Cortex of kidney (tissue), 1 donor: ENCODE results near the gene CRYBG1.

ENCODE experiments used
- DNase-seq: peaks from one replicate; lab custom pipeline; 2025; lab: John Stamatoyannopoulos, UW

Gene CRYBG1

DNA sequence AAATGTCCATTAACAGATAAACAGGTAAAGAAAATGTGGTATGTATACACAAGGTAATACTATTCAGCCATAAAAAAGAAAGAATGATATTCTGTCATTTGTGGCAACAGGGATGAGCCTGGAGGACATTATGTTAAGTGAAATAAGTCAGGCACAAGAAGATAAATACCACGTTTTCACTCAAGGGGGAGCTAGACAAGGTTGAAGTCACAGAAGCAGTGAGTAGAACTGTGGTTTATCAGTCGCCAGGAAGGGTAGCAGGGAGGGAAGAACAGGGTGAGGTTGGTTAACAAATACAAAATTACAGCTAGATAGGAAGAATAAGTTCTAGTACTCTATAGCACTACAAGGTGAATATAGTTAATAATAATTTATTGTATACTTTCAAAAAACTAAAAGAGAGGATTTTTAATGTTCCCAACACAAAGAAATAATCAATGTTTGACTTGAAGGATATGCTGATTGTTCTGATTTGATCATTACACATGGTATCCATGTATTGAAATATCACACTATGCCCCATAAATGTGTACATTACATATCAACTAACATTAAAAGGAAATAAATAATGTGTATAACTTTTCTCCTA, 247.7 kb downstream of the CRYBG1 start:
- DNase-seq, result no peak

DNA sequence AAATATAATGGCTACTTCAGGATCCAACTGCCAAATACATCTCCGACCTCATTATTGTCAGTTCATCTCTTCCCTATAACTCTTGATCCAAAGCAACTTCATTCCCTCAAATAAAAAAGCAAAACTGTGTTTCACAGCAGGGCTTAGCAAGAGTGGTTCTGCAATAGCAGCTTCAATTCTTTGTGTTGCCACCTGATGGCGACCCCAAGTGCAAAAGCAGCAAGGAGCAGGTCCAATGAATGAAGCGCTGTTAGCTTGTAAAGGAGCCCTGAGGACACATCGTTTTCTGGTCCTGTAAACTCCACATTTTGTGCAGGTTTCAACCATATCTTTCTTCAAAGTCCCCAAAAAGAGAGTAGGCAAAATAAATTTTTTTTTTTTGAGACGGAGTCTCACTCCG, 249.2 kb downstream of the CRYBG1 start:
- DNase-seq, result no peak

DNA sequence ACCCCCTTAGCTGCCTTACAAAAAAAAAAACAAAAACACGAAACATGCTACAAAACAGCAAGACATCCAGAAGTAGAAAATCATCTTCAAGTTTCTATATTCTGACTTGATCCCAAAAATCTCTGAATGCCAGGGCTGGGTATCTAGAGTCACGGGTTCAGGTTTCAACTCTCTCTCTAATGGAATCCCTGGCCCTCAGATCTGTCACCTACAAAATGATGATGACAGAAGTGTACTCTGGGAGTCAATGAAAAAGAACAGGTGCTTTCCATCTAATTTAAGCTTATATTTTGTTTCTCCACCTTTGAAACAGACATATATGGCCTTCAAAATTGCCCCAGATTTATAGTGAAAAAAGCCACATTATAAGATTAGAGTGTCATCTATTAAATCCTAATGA, 250.5 kb downstream of the CRYBG1 start:
- no peak for DNase-seq

DNA sequence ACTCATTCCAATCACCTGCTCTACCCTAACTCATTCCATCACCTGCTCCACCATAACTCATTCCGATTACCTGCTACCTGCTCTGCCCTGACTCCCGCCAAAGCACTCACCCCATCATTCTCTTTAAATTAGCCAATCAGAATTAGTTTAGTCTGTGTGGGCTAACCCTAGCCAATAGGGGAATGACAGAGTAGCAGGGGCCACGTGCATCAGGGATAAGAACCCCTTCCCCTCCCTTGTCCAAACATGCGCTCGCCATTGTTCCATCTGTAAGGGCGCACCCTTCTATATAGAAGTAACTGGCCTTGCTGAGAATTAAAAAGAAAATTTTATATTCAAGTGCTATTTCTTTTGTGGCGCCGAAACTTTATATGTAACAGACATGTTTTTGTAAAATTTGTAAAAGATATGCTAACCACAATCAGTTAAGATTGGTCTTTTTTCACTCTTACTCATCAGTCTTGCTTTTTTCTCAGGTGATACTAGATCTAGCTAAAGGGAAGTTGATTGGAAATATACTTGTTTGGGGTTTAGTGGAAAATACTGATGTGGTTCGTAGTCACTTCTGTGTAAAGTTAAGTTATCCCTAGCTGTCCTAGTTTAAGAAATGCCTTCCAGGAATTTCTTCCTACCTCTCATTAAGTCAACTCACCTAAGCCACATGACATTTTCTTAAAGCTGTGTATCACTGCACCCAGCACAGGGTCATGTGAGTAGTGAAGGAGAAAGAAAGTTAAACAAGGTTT, 252.3 kb downstream of the CRYBG1 start:
- no peak for DNase-seq

DNA sequence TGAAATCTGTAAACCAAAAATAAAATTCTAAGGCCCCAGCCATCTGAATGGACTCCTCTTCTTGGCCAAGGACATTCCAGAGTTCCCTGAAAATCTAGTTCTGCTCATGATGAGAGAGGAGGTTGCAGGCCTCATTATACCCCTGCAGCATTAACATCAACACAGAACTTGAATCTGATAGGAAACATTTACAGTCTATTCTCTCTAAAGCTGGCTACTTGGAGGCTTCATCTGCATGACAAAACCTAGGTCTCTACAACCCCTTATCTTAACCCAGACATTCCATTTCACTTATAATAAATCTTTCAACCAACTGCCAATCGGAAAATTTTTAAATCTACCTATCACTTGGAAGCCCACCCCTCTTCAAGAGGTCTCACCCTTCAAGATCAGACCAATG, 253.1 kb downstream of the CRYBG1 start:
- no peak for DNase-seq

DNA sequence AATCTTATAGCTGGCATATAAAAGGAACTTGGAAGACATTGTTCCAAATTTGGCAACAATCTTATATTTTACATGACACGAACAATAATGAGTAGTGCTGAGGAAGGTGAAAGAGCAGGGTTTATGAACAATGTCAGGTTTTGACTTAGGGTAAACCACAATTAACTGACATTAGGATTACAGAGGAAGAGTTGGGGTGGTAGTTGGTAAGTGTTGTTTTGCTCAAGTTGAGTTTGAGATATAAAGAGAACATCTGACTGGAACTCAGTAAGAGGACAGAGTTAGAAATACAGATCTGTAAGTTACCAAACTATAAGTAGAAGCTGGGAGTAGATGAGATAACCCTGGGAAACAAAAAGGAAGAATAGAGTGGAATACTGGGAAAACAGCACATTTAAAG, 253.6 kb downstream of the CRYBG1 start:
- DNase-seq, result no peak

DNA sequence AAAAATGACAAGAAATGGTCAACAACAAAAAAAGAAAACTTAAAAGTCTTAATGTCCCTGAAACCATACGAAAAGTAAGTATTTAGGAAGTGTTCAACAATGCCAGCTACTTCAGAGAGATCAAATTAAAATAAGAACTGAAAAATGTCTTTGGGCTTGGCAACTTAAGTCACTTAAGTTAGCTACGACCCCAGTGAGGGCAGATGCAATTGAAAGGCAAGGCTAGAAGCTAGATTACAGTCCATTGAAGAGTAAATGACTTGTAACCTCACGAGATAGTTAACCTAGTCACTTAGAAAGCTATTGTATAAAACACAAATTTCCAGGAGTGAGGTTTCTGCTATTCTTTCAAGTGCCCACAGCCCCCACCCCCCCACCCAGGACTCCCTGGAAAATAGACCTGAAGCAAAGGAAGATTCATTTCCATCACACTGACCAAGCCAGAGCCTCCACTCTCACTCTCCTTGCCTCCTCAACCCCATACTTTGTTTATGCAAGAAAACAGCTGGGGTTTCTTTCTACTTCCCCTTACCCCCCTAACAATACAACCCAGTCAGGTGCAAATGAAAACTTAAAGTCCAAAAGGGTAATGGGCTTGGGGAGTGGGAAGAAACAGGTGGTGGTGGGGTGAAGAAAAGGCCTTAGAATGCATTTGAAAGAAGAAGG, 254.2 kb downstream of the CRYBG1 start:
- no peak for DNase-seq

DNA sequence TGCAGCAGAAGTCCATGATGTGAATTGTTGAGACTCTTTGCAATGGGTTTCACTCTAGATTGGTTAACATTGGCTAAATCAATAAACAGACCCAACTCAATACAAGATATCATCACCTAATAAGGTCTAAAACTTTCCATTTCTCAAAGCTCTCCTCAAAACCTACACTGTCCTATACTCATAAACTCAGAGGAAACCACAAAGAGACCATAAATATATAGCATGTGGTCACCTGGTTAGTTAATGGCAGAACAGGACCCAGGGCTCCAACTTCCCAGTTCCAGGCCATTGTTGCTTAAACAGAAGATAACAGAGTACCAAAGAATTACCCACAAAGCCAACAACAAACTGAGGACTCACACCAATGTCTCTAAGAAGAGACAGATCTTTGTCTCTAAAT, 256.8 kb downstream of the CRYBG1 start:
- DNase-seq, result no peak

DNA sequence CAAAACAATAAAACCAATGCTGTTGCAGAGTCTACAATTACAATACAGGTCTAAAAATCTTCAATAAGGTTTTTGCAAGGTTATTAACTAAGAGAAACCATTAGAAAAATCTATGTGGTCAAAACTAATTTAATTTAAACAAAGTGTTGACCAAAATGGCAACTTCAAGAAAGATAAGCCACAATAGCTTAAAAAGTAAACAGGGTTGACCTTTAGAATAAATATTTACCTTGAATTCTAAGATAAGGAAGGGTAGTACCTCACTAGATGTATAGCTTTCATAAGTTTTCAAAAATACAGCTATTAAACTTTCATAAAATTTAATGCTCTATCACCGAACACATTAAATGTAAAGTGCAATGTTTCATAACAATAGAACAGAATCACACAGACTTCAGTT, 257.3 kb downstream of the CRYBG1 start:
- no peak for DNase-seq

DNA sequence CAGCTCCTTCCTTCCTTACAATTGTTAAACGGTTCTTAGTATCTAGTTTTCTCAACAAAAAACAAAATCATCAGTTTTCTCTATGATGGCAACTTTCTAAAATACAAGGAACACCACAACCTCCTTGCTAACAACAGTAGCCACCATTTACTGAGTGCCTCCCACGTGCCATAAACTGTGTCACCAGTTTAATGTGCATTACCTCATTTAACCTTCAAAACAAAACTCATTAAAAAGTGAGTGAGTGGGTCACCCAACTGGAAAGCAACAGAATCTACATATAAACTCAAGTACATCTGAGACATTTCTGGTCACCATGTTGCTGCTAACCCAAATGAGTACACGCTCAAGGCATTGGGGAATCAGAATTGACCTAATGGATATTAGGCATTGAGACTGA, 257.8 kb downstream of the CRYBG1 start:
- DNase-seq, result no peak

DNA sequence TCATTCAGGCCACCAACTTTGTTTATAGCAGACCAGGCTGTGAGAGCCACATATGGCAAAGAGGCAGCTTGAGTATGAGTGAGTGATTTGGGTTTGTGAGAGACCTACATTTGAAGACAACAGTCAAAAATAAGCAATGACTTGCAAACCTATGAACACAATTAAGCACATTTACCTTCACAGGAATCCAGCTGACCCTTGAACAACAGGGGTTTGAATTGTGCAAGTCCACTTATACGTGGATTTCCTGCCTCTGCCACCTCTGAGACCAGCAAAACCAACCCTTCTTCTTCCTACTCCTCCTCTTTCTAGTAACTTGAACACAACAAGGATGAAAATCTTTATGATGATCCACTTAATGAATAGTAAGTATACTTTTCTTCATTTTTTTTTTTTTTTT, 258.7 kb downstream of the CRYBG1 start:
- DNase-seq, result no peak

DNA sequence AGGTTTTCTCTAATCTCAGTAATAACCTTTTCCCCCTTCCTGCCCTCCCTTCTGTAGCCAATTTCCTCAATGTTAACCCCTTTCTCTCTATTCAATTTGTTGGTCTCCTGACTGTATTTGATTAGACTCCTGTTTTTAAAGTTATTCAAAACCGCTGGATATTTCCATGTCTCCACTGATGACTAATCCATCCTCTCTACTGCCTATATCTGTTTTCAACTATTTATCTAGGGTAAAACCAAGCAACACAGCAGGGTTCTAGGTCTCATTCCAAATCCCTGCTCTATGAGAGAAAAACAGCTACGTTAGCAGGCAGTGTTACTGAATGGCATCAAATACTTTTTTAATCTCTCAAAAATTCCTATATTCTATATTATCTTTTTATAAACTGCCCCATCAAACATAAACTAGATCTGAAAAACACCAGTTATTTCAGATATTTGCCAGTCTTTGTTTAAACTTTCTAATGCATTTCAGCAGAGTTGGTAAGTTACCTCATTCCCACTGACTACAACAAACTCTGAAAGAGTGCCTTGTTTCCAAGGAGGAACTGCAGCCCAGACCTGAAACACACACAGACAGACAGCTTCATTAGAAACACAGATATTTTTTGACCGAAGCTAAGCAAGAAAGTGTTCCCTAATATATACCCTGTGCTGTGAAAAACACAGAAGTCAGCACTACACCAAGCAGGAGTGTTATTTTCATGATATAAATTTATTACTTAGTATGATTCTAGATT, 260.6 kb downstream of the CRYBG1 start:
- DNase-seq, result no peak
